Urinary bladder (tissue), 4 donors: ENCODE results near the gene PPIP5K2. TPM values are rescaled to one million over a fixed set of nuclear protein-coding genes. Genes with fewer than 3 reads are reported as not detected.
"Not testable (repeated sequence)": the region's sequence is repeated elsewhere in the genome, so short reads cannot be mapped to it uniquely, and the experiment has no call there.

Experiments
- DNase-seq: peaks from one replicate; pipeline ENCODE4 v3.0.0-alpha.2; 2015; ENCODE audit errors: extremely low spot score
- H3K27ac ChIP-seq: one replicate; pipeline ENCODE4 v1.5.1; 2013; ENCODE audit warnings: low read depth, mild to moderate bottlenecking, moderate library complexity
- H3K36me3 ChIP-seq: one replicate; pipeline ENCODE4 v1.6.1; 2013; ENCODE audit warnings: mild to moderate bottlenecking, moderate library complexity; ENCODE audit not compliant: insufficient read depth
- H3K4me1 ChIP-seq: one replicate; pipeline ENCODE4 v1.6.1; 2013; ENCODE audit warnings: mild to moderate bottlenecking, moderate library complexity; ENCODE audit not compliant: insufficient read depth
- H3K4me3 ChIP-seq: one replicate; pipeline ENCODE4 v1.5.1; 2013; ENCODE audit warnings: low read depth, low read length
- WGBS: extraction: QIAGEN DNeasy Blood & Tissue Kit; methylation state at CpG from one replicate; pipeline ENCODE4 v1.1.7; 2013; 5-methylcytosine and 5-hydroxymethylcytosine counted together
- polyA plus RNA-seq: library from polyadenylated mRNA; stranded (reverse); fragments of 200-250 nt; gene quantifications from one replicate; pipeline ENCODE4 v1.2.3, GENCODE V29; 2013
- total RNA-seq: library from RNA; depleted of rRNA; stranded (reverse); fragments of >200 nt; gene quantifications from one replicate; pipeline ENCODE4 v1.2.3, GENCODE V29; 2014
- donor health status: healthy with polysubstance abuse.
- donor health status: healthy.

PPIP5K2 gene
- total RNA-seq (143 TPM), polyA plus RNA-seq (13.8 TPM)

DNA sequence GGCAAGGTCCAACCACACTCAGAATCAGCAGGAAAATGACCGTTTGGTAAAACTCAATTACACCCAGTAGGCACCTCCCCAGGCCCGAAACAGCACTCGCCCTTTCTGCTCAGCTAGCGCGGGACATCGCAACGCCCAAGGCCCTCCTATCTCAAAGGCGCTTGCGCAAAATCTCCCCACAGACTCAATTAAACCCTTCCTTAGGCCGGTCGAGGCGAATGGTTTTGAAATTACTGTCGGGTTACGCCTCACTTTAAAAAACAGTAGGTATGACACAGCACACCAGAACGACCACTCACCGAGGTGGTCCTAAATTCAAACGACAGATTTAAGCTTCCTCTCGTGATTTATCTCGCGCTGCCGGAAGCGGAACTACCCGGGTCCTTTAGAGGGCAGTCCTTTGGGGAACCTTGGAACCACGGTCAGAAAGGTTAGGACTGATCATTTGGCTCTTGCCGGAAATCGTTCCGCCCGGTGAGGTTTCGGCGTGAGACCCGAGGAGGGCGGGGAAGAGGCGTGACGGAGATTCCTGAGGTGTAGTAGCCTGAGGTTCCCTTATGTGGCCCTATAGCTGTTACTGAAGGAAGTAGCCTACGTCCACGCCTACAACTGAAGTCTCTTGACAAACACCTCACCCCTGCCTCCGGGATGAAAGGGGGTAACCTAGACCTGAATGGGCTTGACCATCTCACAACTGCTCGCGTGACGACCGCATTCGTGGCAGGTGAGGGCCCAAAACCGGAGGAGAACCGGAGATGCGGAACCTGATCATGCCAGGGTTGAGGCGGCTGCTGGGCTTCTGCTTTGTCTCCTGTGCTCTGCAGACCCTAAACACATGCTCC, at the start of gene PPIP5K2, which contains the start of gene GIN1:
PPIP5K2 (plus strand) TSS at position 537 of the 842 bp plus-strand sequence. CDS start 9,289 bp downstream, outside the sequence.
GIN1 (minus strand) TSS at position 374 of the 842 bp plus-strand sequence. CDS start 11,431 bp downstream, outside the sequence.
- H3K4me1 ChIP-seq, result peaks cover 3% of the 10 kb centered on the region
- peak within 1 kb of the TSS; percentile 74 for H3K27ac ChIP-seq
- WGBS, result under 1% methylated on average over 46 of the region's 46 CpGs
- H3K4me3 ChIP-seq, result peak within 1 kb of the TSS; percentile 63
- peak; percentile 98 for DNase-seq
- H3K36me3 ChIP-seq, result peaks cover 1% of the 10 kb centered on the region

GRCh38 chr5:103073500-103073899, 46.6 kb upstream of the PPIP5K2 start:
- WGBS, result 79% methylated on average over 4 of the region's 4 CpGs
- not testable (repeated sequence) for H3K36me3 ChIP-seq, DNase-seq, H3K27ac ChIP-seq, H3K4me3 ChIP-seq, H3K4me1 ChIP-seq

GRCh38 chr5:103075442-103075841, 44.7 kb upstream of the PPIP5K2 start:
- H3K4me3 ChIP-seq, result no peak overlapping the region
- DNase-seq, result no peak
- no peaks in the 10 kb centered on the region for H3K4me1 ChIP-seq
- no peaks in the 10 kb centered on the region for H3K36me3 ChIP-seq
- WGBS, result 92% methylated on average over 4 of the region's 4 CpGs
- no peak overlapping the region for H3K27ac ChIP-seq

- H3K4me1 ChIP-seq, result no peaks in the 10 kb centered on the region
- no peak overlapping the region for H3K4me3 ChIP-seq
- no peak for DNase-seq
- WGBS, result 88% methylated on average over 4 of the region's 4 CpGs
- no peaks in the 10 kb centered on the region for H3K36me3 ChIP-seq
- H3K27ac ChIP-seq, result no peak overlapping the region
Observed at GRCh38 chr5:103079796-103080195, 40.3 kb upstream of the PPIP5K2 start.

DNA sequence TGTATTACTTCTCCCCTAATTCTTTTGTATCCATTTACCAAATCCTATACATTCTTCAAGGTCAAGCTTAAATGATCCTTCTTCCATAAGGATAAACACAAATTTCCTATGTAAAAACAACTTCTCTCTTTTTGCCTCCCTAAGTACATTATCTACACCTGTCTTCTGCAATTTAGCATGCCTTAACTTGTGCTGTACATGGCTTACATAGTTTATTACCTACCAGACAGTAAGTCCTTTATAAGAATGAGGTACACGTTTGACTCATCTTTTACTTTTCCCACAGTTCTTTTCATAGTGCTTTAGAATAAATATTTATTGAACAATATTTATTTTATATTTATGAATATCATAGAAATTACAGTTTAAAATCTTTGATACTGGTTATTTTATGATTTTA, 33.6 kb upstream of the PPIP5K2 start:
- no peaks in the 10 kb centered on the region for H3K4me1 ChIP-seq
- WGBS, result 94% methylated on average over 1 of the region's 1 CpG
- H3K4me3 ChIP-seq, result no peak overlapping the region
- no peak for DNase-seq
- peaks cover 5% of the 10 kb centered on the region for H3K36me3 ChIP-seq
- H3K27ac ChIP-seq, result no peak overlapping the region

DNA sequence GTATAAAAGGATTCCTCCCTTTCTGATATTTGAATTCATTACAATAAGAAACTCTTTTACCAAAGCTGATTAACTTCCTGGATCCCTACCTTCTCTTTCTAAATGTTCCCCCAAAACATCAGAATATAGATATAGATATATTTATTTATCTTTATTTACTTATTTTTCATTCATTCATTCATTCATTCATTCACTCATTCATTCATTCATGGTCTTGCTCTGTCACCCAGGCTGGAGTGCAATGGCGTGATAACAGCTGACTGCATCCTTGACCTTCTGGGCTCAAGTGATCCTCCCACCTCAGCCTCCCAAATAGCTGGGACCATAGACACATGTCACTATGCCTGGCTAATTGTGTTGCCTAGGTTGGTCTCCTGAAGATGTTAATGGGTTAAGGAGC, 30.8 kb upstream of the PPIP5K2 start:
- Histone ChIP-seq H3K4me1 (no peaks in the 10 kb centered on the region), H3K36me3 (peaks cover 7% of the 10 kb centered on the region), H3K4me3 (no peak overlapping the region), H3K27ac (no peak overlapping the region)
- 96% methylated on average over 1 of the region's 1 CpG for WGBS
- no peak for DNase-seq

- Histone ChIP-seq H3K4me1 (no peaks in the 10 kb centered on the region), H3K4me3 (no peak overlapping the region), H3K36me3 (peaks cover 7% of the 10 kb centered on the region), H3K27ac (no peak overlapping the region)
- WGBS, result 81% methylated on average over 1 of the region's 1 CpG
- no peak for DNase-seq
Observed at GRCh38 chr5:103090791-103091190, 29.3 kb upstream of the PPIP5K2 start.

DNA sequence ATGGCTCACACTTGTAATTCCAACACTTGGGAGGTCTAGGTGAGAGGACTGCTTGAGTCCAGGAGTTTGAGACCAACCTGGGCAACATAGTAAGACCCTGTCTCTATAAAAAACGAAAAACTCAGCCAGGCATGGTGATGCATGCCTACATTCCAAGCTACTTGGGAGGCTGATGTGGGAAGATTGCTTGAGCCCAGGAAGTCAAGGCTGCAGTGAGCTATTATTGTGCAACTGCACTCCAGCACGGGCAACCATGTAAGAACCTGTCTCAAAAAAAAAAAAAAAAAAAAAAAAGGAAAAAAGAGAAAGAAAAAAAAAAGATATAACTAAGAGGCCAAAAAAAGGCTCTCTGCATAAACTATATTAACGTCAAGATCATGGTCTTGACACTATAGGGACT, 27.4 kb upstream of the PPIP5K2 start:
- DNase-seq, result no peak
- Histone ChIP-seq H3K4me1 (no peaks in the 10 kb centered on the region), H3K4me3 (no peak overlapping the region), H3K27ac (no peak overlapping the region), H3K36me3 (peaks cover 4% of the 10 kb centered on the region)
- 95% methylated on average over 3 of the region's 3 CpGs for WGBS

GRCh38 chr5:103093727-103094126, 26.4 kb upstream of the PPIP5K2 start:
- Histone ChIP-seq H3K4me1 (no peaks in the 10 kb centered on the region), H3K36me3 (peaks cover 4% of the 10 kb centered on the region), H3K4me3 (no peak overlapping the region), H3K27ac (no peak overlapping the region)
- no peak for DNase-seq
- whole genome bisulfite sequencing, result 94% methylated on average over 1 of the region's 1 CpG

GRCh38 chr5:103094737-103095136, 25.4 kb upstream of the PPIP5K2 start:
- DNase-seq, result no peak
- no peaks in the 10 kb centered on the region for H3K4me1 ChIP-seq
- no peak overlapping the region for H3K27ac ChIP-seq
- H3K36me3 ChIP-seq, result peaks cover 4% of the 10 kb centered on the region
- no peak overlapping the region for H3K4me3 ChIP-seq
- 73% methylated on average over 2 of the region's 2 CpGs for WGBS

DNA sequence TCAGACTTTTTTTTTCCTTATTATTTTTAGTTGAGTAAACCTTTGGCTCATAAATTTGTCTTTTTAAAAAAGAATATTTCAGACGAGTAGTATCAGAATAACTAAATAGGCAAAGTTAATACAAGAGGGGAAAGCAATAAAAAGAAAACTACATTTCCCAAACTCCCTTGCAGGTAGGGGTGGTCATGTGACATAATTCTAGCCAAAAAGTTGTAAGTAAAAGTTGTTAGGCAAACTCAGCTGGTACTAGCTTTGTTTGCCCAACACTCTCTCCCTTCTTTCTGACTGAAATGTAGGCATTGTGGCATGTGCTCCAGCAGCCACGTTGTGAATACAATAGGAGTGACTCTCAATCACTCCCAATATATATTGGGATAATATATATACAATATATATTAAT, 21.1 kb upstream of the PPIP5K2 start:
- Histone ChIP-seq H3K4me3 (no peak overlapping the region), H3K36me3 (peaks cover 6% of the 10 kb centered on the region)
- WGBS, result 77% methylated on average over 2 of the region's 2 CpGs

DNA sequence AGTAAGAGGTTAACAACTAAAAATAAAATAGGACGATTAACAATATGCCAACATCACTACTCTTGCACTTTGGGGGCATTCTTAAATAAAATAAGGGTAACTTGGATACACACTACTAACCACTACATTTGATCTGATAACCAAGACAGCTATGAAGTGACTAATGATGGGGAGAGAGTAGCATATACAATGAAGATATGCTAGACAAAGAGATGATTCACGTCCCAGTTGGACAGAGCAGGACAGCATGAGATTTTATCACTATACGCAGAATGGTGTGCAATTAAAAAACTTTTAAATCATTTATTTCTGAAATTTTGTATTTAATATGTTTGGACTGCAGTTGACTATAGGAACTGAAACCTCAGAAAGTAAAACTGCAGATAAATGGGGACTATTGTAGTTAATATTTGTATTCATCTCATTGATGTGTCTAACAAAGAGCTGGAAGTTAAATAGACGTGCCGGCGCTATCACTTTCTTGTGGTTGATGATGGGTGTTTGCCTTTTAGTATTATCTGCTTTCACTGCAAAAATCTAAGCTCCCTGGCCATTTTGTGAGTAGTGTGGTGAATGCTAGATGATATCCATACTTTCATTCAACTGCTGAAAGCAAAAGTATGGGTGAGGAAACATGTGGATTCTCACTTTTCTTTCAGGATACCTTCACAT, 18.9 kb upstream of the PPIP5K2 start:
- Histone ChIP-seq H3K36me3 (peaks cover 4% of the 10 kb centered on the region), H3K4me3 (no peak overlapping the region), H3K4me1 (no peaks in the 10 kb centered on the region), H3K27ac (no peak overlapping the region)
- WGBS, result 89% methylated on average over 6 of the region's 6 CpGs
- DNase-seq, result no peak

More for the DNA sequence above, 21.1 kb upstream of the PPIP5K2 start:
- Histone ChIP-seq H3K4me1 (no peaks in the 10 kb centered on the region), H3K27ac (no peak overlapping the region)
- no peak for DNase-seq

- Histone ChIP-seq H3K27ac (no peak overlapping the region), H3K4me1 (no peaks in the 10 kb centered on the region), H3K4me3 (no peak overlapping the region), H3K36me3 (peaks cover 4% of the 10 kb centered on the region)
- 85% methylated on average over 1 of the region's 1 CpG for whole genome bisulfite sequencing
- DNase-seq, result no peak
Observed at GRCh38 chr5:103102234-103102633, 17.9 kb upstream of the PPIP5K2 start.

DNA sequence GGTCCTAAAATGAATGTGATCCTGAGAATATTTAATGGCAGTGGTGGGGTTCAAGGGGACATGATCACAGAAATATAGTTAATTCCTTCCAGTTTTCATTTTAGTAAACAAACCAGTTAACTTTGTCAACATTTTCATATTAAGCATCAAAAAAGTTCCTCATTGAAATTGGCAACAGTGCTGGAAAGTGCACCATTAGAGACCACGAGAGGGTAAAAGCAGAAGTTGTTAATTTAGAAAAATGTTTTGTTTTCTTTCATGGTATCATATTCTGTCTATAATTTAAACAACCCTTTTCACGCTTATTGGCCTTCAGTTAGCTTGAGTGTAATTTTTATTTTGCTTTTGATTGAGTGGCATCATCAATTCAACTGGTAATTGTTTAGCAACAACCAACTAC, 12.0 kb upstream of the PPIP5K2 start:
- H3K36me3 ChIP-seq, result no peaks in the 10 kb centered on the region
- no peak overlapping the region for H3K27ac ChIP-seq
- no peaks in the 10 kb centered on the region for H3K4me1 ChIP-seq
- WGBS, result 67% methylated on average over 2 of the region's 2 CpGs
- no peak overlapping the region for H3K4me3 ChIP-seq
- no peak for DNase-seq
